ENCODE measurements around the gene FGR.

Gene FGR

GRCh38 chr1:27564710-27565649, 70.0 kb downstream of the FGR start:
- DNase-seq: no peak

- no peak for DNase-seq
Observed at GRCh38 chr1:27563591-27564471, 71.2 kb downstream of the FGR start.

- no peak for DNase-seq
Observed at GRCh38 chr1:27563341-27563590, 71.7 kb downstream of the FGR start.

GRCh38 chr1:27562534-27563340, 72.2 kb downstream of the FGR start:
- no peak for DNase-seq
